A549 (cell line): ENCODE data around the gene FER. TPM values are rescaled to one million over a fixed set of nuclear protein-coding genes. Genes with fewer than 3 reads are reported as not detected.

Experiments used
- ATAC-seq, 2 experiments: fragments of 200-7000 bp in 1 of 2; fragments of >200 bp in 1 of 2; cut with Nextera tagmentation in 1 of 2; cut with Tn5 transposase in 1 of 2; 3 replicates each; pipeline versions ENCODE4 v1.8.0 to v1.9.1; 2018 to 2020; ENCODE audit warnings: mild to moderate bottlenecking in 1 of 2, moderate library complexity in 1 of 2
- CTCF ChIA-PET: fragments of 300-600 bp; sonication (Branson Sonifier 250); formaldehyde crosslinking; extraction: SDS; loops from one replicate; lab custom pipeline; 2021; ENCODE audit warnings: antibody characterized with exemption, inconsistent platforms; lab: Yijun Ruan, JAX
- POLR2A ChIA-PET: fragments of 350-600 bp; formaldehyde crosslinking; extraction: SDS; loops from one replicate; lab custom pipeline; 2021; ENCODE audit warnings: antibody characterized with exemption, inconsistent platforms; lab: Yijun Ruan, JAX
- DNase-seq, 2 experiments: peaks; one replicate each; pipeline versions ENCODE4 v3.0.0 to v3.0.0-alpha.2; 2011 to 2016; ENCODE audit warnings: low read depth in 1 of 2, low spot score in 1 of 2
- FAIRE-seq: peaks from 2 replicates; lab custom pipeline; 2011; peaks lifted over from hg19 to GRCh38; lab: Jason Lieb, UNC
- H3K27ac ChIP-seq, 2 experiments: fragments of >200 bp; sonication (Bioruptor Twin); formaldehyde crosslinking; 3 replicates each; pipeline ENCODE4 v1.5.1; 2016 to 2017
- H3K4me1 ChIP-seq: fragments of >200 bp; sonication (Bioruptor Twin); formaldehyde crosslinking; 3 replicates; pipeline ENCODE4 v1.6.1; 2016
- H3K4me2 ChIP-seq: fragments of >200 bp; sonication (Bioruptor Twin); formaldehyde crosslinking; 3 replicates; pipeline ENCODE4 v1.6.1; 2016
- H3K4me3 ChIP-seq: fragments of >200 bp; sonication (Bioruptor Twin); formaldehyde crosslinking; 3 replicates; pipeline ENCODE4 v1.5.1; 2016
- H3K9me3 ChIP-seq: fragments of >200 bp; sonication (Bioruptor Twin); formaldehyde crosslinking; 3 replicates; pipeline ENCODE4 v1.6.1; 2016
- BHLHE40 ChIP-seq: IDR thresholded peaks from 2 replicates; pipeline ENCODE4 v1.6.1; 2012; ENCODE audit warnings: low read depth, low read length, inconsistent platforms
- EHF ChIP-seq: fragments of 250-450 bp; sonication (Bioruptor Pico); IDR thresholded peaks from 2 replicates; pipeline ENCODE4 v1.5.0; 2020; ENCODE audit warnings: mild to moderate bottlenecking
- FOSB ChIP-seq: fragments of 250-450 bp; sonication (Bioruptor Pico); IDR thresholded peaks from 2 replicates; pipeline ENCODE4 v1.5.0; 2020; ENCODE audit warnings: mild to moderate bottlenecking, moderate library complexity
- HOXB13 ChIP-seq: fragments of 250-450 bp; sonication (Bioruptor Pico); IDR thresholded peaks from 2 replicates; pipeline ENCODE4 v1.5.0; 2020; ENCODE audit warnings: low read depth, mild to moderate bottlenecking, moderate library complexity
- JUN ChIP-seq, 2 experiments: fragments of >200 bp; sonication (Bioruptor Twin); formaldehyde crosslinking; IDR thresholded peaks; 2 replicates in 1 of 2; 3 replicates in 1 of 2; pipeline ENCODE4 v1.6.1; 2016 to 2017
- JUNB ChIP-seq: fragments of >200 bp; sonication (Bioruptor Twin); formaldehyde crosslinking; IDR thresholded peaks from 2 replicates; pipeline ENCODE4 v1.6.1; 2016
- MAFK ChIP-seq: fragments of 450-650 bp; IDR thresholded peaks from 2 replicates; pipeline ENCODE4 v1.6.1; 2014; ENCODE audit not compliant: partially characterized antibody
- MYC ChIP-seq: IDR thresholded peaks from 2 replicates; pipeline ENCODE4 v1.6.1; 2012; ENCODE audit warnings: mild to moderate bottlenecking, inconsistent platforms, low read length, improper control_type of control experiment, borderline replicate concordance
- NFE2L2 ChIP-seq: fragments of 150-350 bp; conservative IDR thresholded peaks from 2 replicates; pipeline ENCODE4 v1.6.1; 2014; ENCODE audit warnings: low read length
- POLR2A ChIP-seq: IDR thresholded peaks from 2 replicates; pipeline ENCODE4 v1.6.1; 2012; ENCODE audit warnings: mild to moderate bottlenecking, low read length
- POLR2AphosphoS2 ChIP-seq: conservative IDR thresholded peaks from 2 replicates; pipeline ENCODE4 v1.6.1; 2012; ENCODE audit warnings: low read length, improper control_type of control experiment, inconsistent platforms
- RFX5 ChIP-seq: fragments of 450-650 bp; IDR thresholded peaks from 2 replicates; pipeline ENCODE4 v1.7.1; 2014; ENCODE audit warnings: antibody characterized with exemption, mild to moderate bottlenecking, moderate library complexity
- SREBF2 ChIP-seq: fragments of 450-650 bp; IDR thresholded peaks from 2 replicates; pipeline ENCODE4 v1.6.1; 2014; ENCODE audit warnings: mild to moderate bottlenecking, moderate library complexity
- WGBS: methylation state at CpG from one replicate; pipeline ENCODE4 v1.1.6; 2017; ENCODE audit errors: missing lambda C conversion rate; 5-methylcytosine and 5-hydroxymethylcytosine counted together
- polyA plus RNA-seq, 4 experiments: library from polyadenylated mRNA; depleted of rRNA in 3 of 4; stranded (reverse); fragments of >200 nt; fragmentation: RNase III in 1 of 4; extraction: RNeasy Plus Mini Kit Qiagen cat#74134 plus additional on column Dnase treatment in 1 of 4; gene quantifications; 2 replicates in 3 of 4; 3 replicates in 1 of 4; pipeline ENCODE4 v1.2.3, GENCODE V29; 2011 to 2017
- TF ChIP-seq, protein P1 (sequence below): fragments of 250-450 bp; sonication (Bioruptor Pico); IDR thresholded peaks from 2 replicates; pipeline ENCODE4 v1.5.0; 2021; ENCODE audit warnings: mild to moderate bottlenecking, moderate library complexity, borderline replicate concordance
- TF ChIP-seq, protein P2 (sequence below): fragments of >200 bp; sonication (Bioruptor Twin); formaldehyde crosslinking; IDR thresholded peaks from 2 replicates; pipeline ENCODE4 v1.6.1; 2016
- TF ChIP-seq, protein P3 (sequence below): fragments of >200 bp; sonication (Bioruptor Twin); formaldehyde crosslinking; IDR thresholded peaks from 3 replicates; pipeline ENCODE4 v1.5.1; 2016
- TF ChIP-seq, protein P4 (sequence below): fragments of 250-450 bp; sonication (Bioruptor Pico); IDR thresholded peaks from 2 replicates; pipeline ENCODE4 v1.5.0; 2020; ENCODE audit warnings: low read depth, mild to moderate bottlenecking, moderate library complexity

Gene FER
- polyA plus RNA-seq, 2 of the 4 experiments (the other 2 are of a cell fraction): 3.6 to 12.3 TPM

DNA sequence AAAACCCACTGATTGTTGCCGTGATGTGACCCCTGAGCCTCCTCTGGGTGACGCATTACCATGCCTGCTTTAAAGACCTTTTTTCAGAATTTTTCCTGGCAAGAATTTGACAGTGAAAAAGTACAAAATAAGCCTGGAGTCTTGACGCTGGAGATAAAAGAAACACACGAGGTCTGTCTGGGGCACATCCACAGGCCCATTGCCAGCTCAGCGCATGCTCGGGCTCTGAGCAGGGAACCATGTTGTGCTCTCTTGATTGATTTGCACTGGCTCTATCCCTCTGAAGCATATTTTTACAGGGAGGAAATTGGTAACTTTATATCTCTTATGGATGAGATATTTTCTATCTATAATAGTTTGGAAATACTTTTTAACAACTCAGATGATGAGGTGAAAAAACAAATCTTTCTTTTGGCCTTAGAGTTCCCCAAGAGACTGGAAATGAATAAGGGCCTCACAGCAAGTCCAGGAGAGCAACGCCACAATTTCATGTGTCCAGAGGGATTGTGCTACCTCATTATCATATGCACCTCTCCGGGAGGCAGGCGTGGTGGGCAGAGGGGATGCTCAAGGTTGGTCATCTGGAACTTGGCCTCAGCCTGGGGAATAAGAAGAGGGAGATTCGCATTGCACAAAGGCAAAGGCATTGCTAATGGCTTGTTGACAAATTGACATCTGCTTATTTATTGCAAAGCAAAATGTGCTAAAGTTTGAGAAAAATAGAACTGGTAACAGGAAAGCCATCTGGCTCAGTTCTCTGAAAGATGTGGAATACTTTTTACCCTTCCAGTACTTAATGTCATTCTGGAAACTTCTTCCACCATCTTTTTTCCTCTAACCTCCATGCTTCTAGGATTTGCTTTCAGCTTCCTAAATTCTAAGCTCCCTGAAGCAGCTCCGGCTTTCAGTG is 478.3 kb downstream of the FER start:
- no peak overlapping the region for H3K27ac ChIP-seq
- ChIA-PET POLR2A (no interaction called here), CTCF (no interaction called here)
- TF ChIP-seq JUN (IDR thresholded peaks at IDR 0.05) (no peak), HOXB13 (no peak), BHLHE40 (no peak), MYC (no peak), NFE2L2 (no peak), SREBF2 (no peak), JUNB (no peak), POLR2AphosphoS2 (no peak)
- TF ChIP-seq, protein P1, sequence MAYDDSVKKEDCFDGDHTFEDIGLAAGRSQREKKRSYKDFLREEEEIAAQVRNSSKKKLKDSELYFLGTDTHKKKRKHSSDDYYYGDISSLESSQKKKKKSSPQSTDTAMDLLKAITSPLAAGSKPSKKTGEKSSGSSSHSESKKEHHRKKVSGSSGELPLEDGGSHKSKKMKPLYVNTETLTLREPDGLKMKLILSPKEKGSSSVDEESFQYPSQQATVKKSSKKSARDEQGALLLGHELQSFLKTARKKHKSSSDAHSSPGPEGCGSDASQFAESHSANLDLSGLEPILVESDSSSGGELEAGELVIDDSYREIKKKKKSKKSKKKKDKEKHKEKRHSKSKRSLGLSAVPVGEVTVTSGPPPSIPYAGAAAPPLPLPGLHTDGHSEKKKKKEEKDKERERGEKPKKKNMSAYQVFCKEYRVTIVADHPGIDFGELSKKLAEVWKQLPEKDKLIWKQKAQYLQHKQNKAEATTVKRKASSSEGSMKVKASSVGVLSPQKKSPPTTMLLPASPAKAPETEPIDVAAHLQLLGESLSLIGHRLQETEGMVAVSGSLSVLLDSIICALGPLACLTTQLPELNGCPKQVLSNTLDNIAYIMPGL: no peak
- TF ChIP-seq, protein P2, sequence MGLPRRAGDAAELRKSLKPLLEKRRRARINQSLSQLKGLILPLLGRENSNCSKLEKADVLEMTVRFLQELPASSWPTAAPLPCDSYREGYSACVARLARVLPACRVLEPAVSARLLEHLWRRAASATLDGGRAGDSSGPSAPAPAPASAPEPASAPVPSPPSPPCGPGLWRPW: no peak
- TF ChIP-seq, protein P3, sequence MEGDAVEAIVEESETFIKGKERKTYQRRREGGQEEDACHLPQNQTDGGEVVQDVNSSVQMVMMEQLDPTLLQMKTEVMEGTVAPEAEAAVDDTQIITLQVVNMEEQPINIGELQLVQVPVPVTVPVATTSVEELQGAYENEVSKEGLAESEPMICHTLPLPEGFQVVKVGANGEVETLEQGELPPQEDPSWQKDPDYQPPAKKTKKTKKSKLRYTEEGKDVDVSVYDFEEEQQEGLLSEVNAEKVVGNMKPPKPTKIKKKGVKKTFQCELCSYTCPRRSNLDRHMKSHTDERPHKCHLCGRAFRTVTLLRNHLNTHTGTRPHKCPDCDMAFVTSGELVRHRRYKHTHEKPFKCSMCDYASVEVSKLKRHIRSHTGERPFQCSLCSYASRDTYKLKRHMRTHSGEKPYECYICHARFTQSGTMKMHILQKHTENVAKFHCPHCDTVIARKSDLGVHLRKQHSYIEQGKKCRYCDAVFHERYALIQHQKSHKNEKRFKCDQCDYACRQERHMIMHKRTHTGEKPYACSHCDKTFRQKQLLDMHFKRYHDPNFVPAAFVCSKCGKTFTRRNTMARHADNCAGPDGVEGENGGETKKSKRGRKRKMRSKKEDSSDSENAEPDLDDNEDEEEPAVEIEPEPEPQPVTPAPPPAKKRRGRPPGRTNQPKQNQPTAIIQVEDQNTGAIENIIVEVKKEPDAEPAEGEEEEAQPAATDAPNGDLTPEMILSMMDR: no peak
- ATAC-seq (no peak), DNase-seq (no peak), FAIRE-seq (no peak)
- H3K9me3 ChIP-seq: no peaks in the 10 kb centered on the region
- H3K4me2 ChIP-seq: no peak overlapping the region
- H3K4me1 ChIP-seq: no peaks in the 10 kb centered on the region
- H3K4me3 ChIP-seq: no peak overlapping the region
- 42% methylated on average over 11 of the region's 11 CpGs for WGBS

DNA sequence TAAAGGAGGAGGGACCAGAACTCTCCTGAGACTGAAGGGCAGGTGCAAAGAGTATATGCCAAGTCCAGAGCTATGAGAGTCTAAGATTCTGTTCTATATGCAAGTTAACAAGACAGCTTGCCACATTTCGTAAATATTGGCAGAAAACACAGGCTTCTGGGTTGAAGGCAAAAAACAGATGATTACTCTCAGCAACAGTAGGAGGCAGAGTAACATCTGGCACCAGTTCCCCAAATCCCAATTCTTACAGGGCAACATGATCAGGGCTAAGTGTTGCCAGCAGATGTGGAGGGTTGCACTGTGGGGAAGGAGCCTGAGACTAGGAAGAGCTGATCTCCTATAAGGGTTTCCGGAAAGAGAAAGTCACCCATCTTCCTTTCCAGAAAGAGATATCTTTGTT is 482.7 kb downstream of the FER start:
- DNase-seq (no peak), ATAC-seq (no peak), FAIRE-seq (no peak)
- ChIA-PET POLR2A (no interaction called here), CTCF (no interaction called here)
- Histone ChIP-seq H3K4me3 (no peak overlapping the region), H3K4me1 (no peaks in the 10 kb centered on the region), H3K4me2 (no peak overlapping the region), H3K27ac (no peak overlapping the region), H3K9me3 (no peaks in the 10 kb centered on the region)
- 15% methylated on average over 2 of the region's 2 CpGs for WGBS
- TF ChIP-seq, protein P4, sequence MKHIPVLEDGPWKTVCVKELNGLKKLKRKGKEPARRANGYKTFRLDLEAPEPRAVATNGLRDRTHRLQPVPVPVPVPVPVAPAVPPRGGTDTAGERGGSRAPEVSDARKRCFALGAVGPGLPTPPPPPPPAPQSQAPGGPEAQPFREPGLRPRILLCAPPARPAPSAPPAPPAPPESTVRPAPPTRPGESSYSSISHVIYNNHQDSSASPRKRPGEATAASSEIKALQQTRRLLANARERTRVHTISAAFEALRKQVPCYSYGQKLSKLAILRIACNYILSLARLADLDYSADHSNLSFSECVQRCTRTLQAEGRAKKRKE: no peak

DNA sequence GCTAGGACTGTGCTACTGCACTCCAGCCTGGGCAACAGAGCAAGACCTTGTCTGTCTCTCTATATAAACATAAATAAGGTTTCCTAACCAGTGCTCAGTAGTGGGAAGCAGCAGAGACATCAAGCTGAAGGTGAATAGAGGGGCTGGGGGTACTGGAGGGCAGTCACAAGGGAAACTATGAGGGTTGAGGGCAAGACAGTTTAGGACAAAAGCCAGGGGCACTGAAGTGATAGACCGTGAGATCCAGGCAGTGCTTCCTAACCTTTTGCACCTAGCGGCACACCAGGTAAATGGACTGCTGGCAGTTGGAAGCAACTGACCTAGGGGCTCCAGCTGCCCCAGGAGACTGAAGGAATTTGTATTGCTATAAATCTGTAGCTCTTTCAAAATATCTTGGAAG is 483.6 kb downstream of the FER start:
- no peak for FAIRE-seq
- Histone ChIP-seq H3K27ac (no peak overlapping the region), H3K4me2 (no peak overlapping the region), H3K9me3 (peaks cover 5% of the 10 kb centered on the region; the same call in 2 of the 3 replicates)
- CTCF ChIA-PET: no interaction called here
- TF ChIP-seq, protein P4: no peak
- no peak for TF ChIP-seq JUNB
- no peak for TF ChIP-seq POLR2A
- TF ChIP-seq EHF (CRISPR knock-in tag): no peak
- TF ChIP-seq RFX5: no peak
- TF ChIP-seq, protein P3: no peak
- no peak for TF ChIP-seq FOSB (CRISPR knock-in tag)
- TF ChIP-seq SREBF2: no peak
- no peak for TF ChIP-seq MAFK
- no peak for TF ChIP-seq JUN (IDR thresholded peaks at IDR 0.05)
- no peak for TF ChIP-seq BHLHE40
- TF ChIP-seq, all 56 proteins: peak for 0
- no peak for ATAC-seq
- no peak for DNase-seq
- POLR2A ChIA-PET: no interaction called here
- H3K4me3 ChIP-seq: no peak overlapping the region
- WGBS: 47% methylated on average over 2 of the region's 2 CpGs
- no peaks in the 10 kb centered on the region for H3K4me1 ChIP-seq
